Neural crest cell (in vitro differentiated cells): ENCODE results near the gene MICB. TPM values are rescaled to one million over a fixed set of nuclear protein-coding genes. Genes with fewer than 3 reads are reported as not detected.
A peak's percentile ranks its signal among the peaks of the same experiment; 100 is the strongest.

Experiments used
- DNase-seq: peaks from one replicate; pipeline ENCODE4 v3.0.0; 2021; ENCODE audit warnings: low read depth, mixed read lengths, low spot score
- H3K27ac Mint-ChIP-seq: one replicate; pipeline ENCODE4 v1.8.0; 2021; ENCODE audit warnings: mild to moderate bottlenecking, mixed read lengths; ENCODE audit not compliant: unreplicated experiment
- H3K27me3 Mint-ChIP-seq: 2 replicates; pipeline ENCODE4 v1.8.0; 2021; ENCODE audit warnings: low read depth, mild to moderate bottlenecking, mixed read lengths
- H3K36me3 Mint-ChIP-seq: 2 replicates; pipeline ENCODE4 v1.8.0; 2021; ENCODE audit warnings: low read depth, mild to moderate bottlenecking, mixed read lengths
- H3K4me1 Mint-ChIP-seq: 2 replicates; pipeline ENCODE4 v1.8.0; 2021; ENCODE audit warnings: mixed read lengths
- H3K4me3 Mint-ChIP-seq: one replicate; pipeline ENCODE4 v1.8.0; 2021; ENCODE audit warnings: mild to moderate bottlenecking, mixed read lengths
- H3K9me3 Mint-ChIP-seq: 2 replicates; pipeline ENCODE4 v1.8.0; 2021; ENCODE audit warnings: mixed read lengths
- total RNA-seq: library from RNA; stranded (reverse); gene quantifications from 2 replicates; pipeline ENCODE4 v1.2.1, GENCODE V29; 2021
- TF ChIP-seq, protein P1 (sequence below): fragments of 200-600 bp; sonication (generic); conservative IDR thresholded peaks from 2 replicates; pipeline ENCODE4 v1.5.0; 2021; ENCODE audit warnings: antibody characterized with exemption, mild to moderate bottlenecking

MICB gene
- total RNA-seq, 1 donor from 2014 or later, result 0.61 TPM

DNA sequence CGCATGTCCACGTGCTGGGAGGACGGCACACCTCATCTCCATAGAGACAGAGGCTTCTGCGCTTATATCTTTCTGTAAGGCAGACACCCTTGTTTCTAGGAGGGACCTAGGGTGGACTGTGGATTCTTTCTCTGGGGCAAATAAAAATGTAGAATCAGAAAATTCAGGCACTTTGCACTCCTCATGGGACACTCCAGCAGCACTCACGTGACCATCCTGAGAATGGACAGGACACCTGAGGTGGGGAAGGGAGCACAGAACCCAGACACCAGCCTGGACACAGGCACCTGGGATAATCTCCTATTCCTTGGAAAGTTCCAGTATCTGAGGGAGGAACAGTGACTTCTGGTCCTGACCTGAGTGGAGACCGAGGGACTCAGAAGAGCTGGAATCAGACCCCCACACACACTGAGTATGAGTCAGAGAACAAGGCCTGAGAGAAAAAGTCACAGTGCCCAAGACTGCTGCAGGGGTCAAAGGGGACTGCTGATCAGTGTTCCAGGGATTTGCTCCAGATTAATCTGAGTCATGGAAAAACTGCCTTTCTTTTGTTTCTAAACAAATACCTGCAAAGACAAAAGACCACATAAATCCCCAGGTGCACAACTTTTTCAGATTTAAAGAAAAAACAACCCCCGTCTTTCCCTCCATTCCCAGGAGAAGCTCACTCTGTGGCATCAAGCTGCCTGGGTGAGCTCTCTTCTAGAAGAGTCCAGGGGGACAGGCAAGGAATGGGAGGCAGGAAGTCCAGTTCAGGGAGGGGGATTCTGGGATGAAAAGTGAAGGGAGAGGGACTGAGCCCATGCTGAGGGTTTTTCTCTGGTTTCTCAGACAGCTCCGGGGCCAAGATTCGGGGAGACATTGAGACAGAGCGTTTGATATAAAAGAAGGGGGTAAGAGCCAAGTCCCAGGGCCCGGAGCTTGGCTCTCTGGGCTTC, 35.6 kb upstream of the MICB start:
- Mint-ChIP-seq H3K27me3 (peaks cover 9% of the 10 kb centered on the region), H3K27ac (no peak overlapping the region), H3K9me3 (no peaks in the 10 kb centered on the region), H3K4me1 (peaks cover 16% of the 10 kb centered on the region), H3K36me3 (no peaks in the 10 kb centered on the region), H3K4me3 (no peak overlapping the region)
- TF ChIP-seq, protein P1, sequence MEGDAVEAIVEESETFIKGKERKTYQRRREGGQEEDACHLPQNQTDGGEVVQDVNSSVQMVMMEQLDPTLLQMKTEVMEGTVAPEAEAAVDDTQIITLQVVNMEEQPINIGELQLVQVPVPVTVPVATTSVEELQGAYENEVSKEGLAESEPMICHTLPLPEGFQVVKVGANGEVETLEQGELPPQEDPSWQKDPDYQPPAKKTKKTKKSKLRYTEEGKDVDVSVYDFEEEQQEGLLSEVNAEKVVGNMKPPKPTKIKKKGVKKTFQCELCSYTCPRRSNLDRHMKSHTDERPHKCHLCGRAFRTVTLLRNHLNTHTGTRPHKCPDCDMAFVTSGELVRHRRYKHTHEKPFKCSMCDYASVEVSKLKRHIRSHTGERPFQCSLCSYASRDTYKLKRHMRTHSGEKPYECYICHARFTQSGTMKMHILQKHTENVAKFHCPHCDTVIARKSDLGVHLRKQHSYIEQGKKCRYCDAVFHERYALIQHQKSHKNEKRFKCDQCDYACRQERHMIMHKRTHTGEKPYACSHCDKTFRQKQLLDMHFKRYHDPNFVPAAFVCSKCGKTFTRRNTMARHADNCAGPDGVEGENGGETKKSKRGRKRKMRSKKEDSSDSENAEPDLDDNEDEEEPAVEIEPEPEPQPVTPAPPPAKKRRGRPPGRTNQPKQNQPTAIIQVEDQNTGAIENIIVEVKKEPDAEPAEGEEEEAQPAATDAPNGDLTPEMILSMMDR, result no peak
- DNase-seq, result no peak

DNA sequence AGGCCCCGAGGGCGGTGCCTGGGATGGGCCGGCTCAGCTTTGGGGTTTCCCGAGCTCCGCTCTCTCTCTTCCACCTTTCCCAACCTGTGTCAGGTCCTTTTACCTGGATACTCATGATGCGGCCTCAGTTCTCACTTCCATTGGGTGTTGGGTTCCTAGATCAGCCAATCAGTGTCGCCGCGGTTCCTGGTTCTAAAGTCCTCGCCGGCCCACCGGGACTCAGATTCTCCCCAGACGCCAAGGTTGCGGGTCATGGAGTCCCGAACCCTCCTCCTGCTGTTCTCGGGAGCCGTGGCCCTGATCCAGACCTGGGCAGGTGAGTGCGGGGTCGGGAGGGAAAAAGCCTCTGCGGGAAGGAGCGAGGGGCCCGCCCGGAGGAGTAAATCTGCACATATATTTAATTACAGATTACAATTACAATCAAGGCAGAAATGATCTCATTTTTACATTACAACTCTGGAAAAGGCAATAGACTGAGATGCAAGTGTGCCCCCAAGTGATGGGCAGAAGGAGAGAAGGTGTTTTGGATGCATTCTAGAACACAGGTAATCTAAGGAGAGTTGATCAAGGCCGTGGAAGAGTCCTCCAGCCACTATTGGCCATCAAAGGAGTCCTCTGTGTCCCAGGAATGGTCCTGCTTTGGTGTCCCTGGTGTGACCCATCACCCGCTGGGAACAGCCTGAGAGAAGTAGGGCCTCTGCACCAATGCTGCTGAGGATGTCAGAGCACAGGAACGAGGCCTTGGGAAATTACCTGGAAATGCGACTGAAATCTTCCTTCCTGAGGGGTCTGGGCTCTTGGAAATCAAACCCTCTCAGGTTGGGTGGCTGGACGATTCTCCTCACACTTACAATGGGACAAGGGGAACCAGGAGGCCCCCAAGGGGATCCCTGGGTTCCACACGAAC, 34.7 kb upstream of the MICB start:
- peaks cover 7% of the 10 kb centered on the region for H3K27me3 Mint-ChIP-seq
- DNase-seq, result peak; percentile 47
- no peak overlapping the region for H3K27ac Mint-ChIP-seq
- H3K4me3 Mint-ChIP-seq, result peak overlapping the region; percentile 61
- H3K36me3 Mint-ChIP-seq, result no peaks in the 10 kb centered on the region
- TF ChIP-seq, protein P1, result no peak
- peaks cover 22% of the 10 kb centered on the region for H3K4me1 Mint-ChIP-seq
- H3K9me3 Mint-ChIP-seq, result no peaks in the 10 kb centered on the region

DNA sequence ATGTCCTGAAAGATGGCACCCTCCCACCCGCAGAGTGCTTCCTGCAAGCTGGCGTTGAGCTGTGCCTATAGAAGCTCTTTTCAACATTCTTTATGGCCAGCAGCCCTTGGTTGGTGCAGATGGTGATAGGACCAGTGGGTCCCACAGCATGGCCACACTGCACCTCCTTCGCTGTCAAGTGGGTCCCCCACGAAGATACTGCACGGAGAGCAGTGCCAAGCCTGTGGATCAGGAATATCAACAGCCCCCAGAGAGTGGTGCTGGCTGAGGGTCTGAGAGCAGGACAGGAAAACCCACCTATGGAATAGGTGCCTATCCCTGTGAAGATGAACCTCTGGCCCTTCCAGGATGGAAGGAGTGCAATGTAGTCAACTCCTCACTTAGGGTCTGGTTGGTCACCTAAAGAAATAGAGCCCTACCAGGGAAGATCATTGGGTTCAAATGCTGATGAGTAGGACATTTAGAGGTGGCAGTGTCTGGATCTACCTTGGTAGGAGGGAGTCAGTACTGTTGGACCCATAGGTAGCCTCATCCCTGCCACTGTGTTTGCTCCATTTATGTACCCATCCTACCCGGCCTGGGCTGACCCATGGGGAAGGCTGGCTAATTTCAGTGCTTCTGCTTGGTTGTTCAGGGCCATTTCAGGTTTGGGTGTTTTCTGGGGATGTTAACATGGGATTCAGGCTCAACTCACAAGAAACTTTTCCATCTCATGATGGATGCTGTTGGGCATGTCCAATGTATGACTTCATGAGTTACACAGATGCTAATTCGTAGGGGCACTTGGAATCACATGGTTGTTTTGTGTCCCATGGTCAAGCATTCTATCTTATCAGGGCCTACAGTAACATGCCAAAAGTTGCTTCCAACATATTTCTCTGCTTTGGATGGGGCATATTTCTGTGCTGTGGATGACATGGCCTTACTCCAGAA, 33.4 kb upstream of the MICB start:
- peaks cover 22% of the 10 kb centered on the region for H3K4me1 Mint-ChIP-seq
- H3K4me3 Mint-ChIP-seq, result no peak overlapping the region
- no peak for DNase-seq
- H3K36me3 Mint-ChIP-seq, result no peaks in the 10 kb centered on the region
- H3K9me3 Mint-ChIP-seq, result no peaks in the 10 kb centered on the region
- peaks cover 7% of the 10 kb centered on the region for H3K27me3 Mint-ChIP-seq
- TF ChIP-seq, protein P1, result no peak
- no peak overlapping the region for H3K27ac Mint-ChIP-seq

DNA sequence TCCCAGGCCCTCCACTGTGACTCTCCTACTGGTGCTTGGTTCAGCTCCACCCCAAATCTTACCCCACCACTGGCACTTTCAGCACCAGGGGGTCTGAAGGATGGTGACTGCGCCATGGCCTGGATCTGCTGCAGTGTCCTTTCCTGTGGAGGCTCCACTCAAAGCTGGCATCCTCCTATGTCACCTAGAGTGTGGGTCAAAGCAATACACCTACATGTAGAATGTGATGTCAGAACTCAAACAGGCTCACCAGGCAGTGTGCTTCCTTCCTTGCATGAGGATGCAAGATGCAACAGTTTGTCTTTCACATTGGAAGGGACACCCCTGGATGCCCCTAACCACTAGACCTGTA, 32.8 kb upstream of the MICB start:
- no peaks in the 10 kb centered on the region for H3K36me3 Mint-ChIP-seq
- H3K27ac Mint-ChIP-seq, result no peak overlapping the region
- TF ChIP-seq, protein P1, result no peak
- no peak for DNase-seq
- peaks cover 22% of the 10 kb centered on the region for H3K4me1 Mint-ChIP-seq
- H3K4me3 Mint-ChIP-seq, result no peak overlapping the region
- H3K9me3 Mint-ChIP-seq, result no peaks in the 10 kb centered on the region
- H3K27me3 Mint-ChIP-seq, result peaks cover 11% of the 10 kb centered on the region

DNA sequence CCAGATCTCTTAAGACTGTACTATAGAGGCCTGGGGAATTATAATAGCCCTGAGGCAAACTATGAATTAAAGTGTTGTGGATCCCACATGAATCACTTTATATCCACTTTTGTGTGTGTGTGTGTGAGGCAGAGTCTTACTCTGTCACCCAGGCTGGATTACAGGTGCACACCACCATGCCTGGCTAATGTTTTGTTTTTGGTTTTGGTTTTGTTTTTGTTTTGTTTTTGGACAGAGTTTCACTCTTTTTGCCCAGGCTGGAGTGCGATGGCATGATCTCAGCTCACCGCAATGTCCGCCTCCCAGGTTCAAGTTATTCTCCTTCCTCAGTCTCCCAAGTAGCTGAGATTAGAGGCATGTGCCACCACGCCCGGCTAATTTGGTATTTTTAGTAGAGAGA, 32.2 kb upstream of the MICB start:
- Mint-ChIP-seq H3K9me3 (no peaks in the 10 kb centered on the region), H3K27me3 (peaks cover 14% of the 10 kb centered on the region)

More for the DNA sequence above, 32.2 kb upstream of the MICB start:
- H3K4me1 Mint-ChIP-seq, result peaks cover 22% of the 10 kb centered on the region
- TF ChIP-seq, protein P1, result no peak
- DNase-seq, result no peak
- no peak overlapping the region for H3K27ac Mint-ChIP-seq
- no peaks in the 10 kb centered on the region for H3K36me3 Mint-ChIP-seq
- H3K4me3 Mint-ChIP-seq, result no peak overlapping the region
